AG09319 (cell line): ENCODE data around the gene TNFRSF14.

Experiments
- DNase-seq: peaks from one replicate; pipeline ENCODE4 v3.0.0-alpha.2; 2010; ENCODE audit warnings: low read depth; ENCODE audit errors: extremely low read depth
- TF ChIP-seq, protein P1 (sequence below): IDR thresholded peaks from 2 replicates; pipeline ENCODE4 v1.5.1; 2011; ENCODE audit warnings: low read depth, mild to moderate bottlenecking, inconsistent platforms, low read length, moderate library complexity

Gene TNFRSF14

DNA sequence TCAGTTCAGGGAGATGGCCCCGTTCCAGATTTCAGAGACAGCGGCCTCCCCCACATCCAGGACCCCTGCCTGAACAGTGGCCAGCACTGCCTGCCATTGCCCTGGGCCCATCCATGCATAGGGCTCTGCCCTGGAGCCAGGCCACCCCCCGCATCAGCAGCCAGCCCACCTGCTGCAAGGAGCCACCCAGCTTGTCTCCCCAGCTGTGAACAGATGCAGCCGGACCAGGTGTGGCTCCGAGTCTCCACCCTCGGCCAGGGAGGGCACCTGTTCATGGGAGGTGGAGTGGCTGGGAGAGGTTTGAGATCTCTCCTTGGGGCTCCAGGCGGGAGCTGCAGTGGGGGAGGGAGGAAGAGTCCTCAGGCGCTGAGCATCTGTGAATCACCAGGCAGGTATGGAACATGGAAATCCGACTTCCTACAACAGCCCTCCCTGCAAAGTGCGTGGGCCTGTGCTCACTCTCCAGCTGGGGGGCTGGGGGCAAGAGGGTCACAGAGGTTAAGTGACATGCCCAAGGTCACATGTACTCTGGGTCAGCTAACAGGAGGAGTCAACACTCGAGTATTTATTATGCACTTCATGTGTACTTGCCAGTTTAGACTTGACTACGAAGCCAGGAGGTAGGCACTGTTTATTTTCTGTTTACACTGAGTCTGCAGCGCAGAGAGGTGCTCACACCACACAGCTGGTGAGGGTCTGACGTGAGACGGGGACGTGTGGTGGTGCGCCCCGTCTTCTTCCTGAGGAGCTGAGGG, 21.3 kb upstream of the TNFRSF14 start:
- no peak for DNase-seq
- TF ChIP-seq, protein P1, sequence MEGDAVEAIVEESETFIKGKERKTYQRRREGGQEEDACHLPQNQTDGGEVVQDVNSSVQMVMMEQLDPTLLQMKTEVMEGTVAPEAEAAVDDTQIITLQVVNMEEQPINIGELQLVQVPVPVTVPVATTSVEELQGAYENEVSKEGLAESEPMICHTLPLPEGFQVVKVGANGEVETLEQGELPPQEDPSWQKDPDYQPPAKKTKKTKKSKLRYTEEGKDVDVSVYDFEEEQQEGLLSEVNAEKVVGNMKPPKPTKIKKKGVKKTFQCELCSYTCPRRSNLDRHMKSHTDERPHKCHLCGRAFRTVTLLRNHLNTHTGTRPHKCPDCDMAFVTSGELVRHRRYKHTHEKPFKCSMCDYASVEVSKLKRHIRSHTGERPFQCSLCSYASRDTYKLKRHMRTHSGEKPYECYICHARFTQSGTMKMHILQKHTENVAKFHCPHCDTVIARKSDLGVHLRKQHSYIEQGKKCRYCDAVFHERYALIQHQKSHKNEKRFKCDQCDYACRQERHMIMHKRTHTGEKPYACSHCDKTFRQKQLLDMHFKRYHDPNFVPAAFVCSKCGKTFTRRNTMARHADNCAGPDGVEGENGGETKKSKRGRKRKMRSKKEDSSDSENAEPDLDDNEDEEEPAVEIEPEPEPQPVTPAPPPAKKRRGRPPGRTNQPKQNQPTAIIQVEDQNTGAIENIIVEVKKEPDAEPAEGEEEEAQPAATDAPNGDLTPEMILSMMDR: no peak

DNA sequence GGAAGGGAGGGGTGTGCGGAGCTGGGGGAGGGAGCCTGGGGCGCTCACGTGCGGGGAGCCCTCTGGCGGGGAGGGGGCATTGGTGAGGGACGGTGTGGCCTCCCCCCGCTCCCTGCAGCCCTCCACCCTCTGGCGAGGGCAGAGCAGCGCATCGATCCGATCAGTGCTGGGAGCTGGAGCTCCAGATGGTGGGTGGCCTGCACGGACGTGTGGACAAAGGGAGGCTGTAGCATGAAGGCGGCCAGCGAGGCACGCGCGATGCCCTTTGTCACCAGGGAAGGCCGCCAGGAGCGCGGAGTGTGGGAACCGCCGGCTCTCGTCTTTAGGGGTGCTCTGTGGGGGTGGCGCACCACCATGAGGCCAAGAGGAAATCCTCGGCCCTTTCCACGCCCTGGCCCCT, 20.7 kb upstream of the TNFRSF14 start:
- TF ChIP-seq, protein P1: no peak
- DNase-seq: no peak

DNA sequence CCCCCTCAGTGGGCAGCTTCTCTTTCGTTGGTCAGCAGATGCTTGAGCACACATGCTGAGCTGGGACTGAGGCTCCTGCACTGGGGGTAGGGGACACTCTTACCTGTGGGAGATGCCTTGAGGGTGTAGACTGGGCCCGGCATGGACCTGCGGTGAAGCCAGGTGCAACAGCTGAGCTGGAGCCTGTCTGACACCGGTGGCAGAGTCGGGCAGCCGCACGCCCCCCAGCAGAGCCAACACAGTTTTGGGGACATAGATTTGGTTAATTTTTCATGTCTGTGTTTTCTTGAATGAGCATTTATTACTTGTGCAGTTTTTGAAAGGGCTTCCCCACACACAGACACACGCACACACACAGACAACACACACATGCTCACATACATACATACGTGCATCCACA, 20.2 kb upstream of the TNFRSF14 start:
- no peak for DNase-seq
- TF ChIP-seq, protein P1: no peak

DNA sequence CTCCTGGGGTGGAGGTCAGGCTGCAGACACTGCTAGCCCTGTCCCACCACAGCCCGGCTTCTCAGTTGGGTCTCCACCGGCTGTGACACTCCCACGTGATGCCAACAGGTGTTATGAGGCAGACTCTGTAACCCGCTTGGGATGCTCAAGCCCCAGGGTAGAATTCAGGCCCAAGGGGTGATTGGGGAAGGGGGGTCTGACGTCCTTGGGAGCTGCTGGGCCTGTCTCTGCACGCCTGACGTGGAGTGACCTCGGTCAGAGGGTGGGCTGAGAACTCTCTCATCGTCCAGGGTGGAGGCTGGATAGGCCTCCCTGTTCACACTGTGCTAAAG, 18.4 kb upstream of the TNFRSF14 start:
- TF ChIP-seq, protein P1: no peak
- no peak for DNase-seq

DNA sequence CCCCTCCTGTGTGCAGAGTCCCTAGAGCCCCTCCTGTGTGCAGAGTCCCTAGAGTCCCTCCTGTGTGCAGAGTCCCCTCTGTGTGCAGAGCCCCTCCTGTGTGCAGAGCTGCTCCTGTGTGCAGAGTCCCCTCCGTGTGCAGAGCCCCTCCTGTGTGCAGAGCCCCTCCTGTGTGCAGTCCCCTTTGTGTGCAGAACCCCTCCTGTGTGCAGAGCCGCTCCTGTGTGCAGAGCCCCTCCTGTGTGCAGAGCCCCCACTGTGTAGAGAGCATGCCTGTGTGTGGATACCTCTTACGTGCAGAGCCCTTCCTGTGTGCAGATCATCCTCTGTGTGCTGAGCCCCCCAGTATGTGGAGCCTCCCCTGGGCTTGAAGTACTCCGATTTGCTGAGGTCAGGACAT, 17.8 kb upstream of the TNFRSF14 start:
- TF ChIP-seq, protein P1: no peak
- DNase-seq: no peak

DNA sequence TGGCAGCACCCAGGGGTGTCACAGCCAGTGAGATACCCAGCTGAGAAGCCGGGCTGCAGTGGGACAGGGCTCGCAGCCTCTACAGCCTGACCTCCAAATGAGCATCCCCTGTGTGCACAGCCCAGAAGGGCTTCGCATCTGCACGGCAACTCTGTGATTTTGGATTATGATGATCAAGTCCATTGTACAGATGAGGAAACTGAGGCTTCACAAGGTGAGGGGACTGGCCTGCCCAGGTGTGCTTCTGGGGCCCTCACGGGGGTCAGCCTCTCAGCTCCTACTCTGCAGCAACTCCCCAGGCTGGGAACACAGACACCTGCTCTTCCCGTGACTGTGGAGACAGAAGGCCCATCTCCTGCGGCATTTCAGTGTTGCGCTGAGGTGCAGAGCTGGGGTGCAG, 17.3 kb upstream of the TNFRSF14 start:
- DNase-seq: no peak
- TF ChIP-seq, protein P1: no peak

DNA sequence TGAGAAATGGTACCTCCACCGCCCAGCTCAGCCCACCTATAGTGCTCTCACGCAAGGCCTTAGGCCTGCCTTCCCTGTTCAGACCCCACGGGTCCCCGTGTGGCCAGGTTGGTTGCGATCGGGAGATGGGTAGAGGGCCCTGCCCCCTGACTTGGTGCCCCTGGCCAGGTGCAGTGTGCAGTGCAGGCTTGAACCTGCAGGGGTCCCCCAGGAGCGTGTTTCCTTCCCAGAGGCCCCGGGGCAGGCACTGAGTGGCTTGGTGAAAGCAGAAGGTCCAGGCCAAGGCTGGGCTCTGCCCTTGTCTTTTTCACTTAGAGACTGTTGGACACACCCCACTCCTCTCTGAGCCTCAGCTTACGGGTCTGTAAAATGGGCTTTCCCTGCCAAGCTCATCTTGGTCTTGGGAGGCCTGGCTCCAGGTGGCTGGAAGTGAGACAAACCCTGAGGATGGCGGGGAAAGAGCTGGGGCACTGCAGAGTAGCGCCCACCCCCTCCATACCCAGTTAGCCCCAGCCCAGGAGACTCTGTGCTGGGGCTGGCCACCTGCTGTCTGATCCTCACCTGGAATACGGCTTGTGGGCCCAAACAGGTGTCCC, 16.8 kb upstream of the TNFRSF14 start:
- no peak for DNase-seq
- TF ChIP-seq, protein P1: peak; percentile 9
